Peyer's patch (tissue), 4 donors: ENCODE measurements around the gene ZNF616.

Experiments used
- CTCF ChIP-seq, 6 experiments: fragments of 450-650 bp in 4 of 6; fragments of 200-600 bp in 2 of 6; sonication (generic) in 1 of 6; IDR thresholded peaks; one replicate each; pipeline ENCODE4 v1.5.1; 2017 to 2019; ENCODE audit warnings: antibody characterized with exemption in 6 of 6, mild to moderate bottlenecking in 3 of 6, moderate library complexity in 1 of 6
- POLR2A ChIP-seq, 2 donors: fragments of 450-650 bp; IDR thresholded peaks; one replicate each; pipeline ENCODE4 v1.5.1; 2017; ENCODE audit warnings: antibody characterized with exemption in 2 of 2, mild to moderate bottlenecking in 2 of 2, moderate library complexity in 2 of 2

GRCh38 chr19:52141203-52141602, 1.5 kb upstream of the ZNF616 start:
- TF ChIP-seq CTCF (IDR thresholded peaks at IDR 0.05) (no peak), POLR2A (IDR thresholded peaks at IDR 0.05) (no peak)
